GM12801 (cell line): Measurements from ENCODE around the gene DUSP23.

Source experiments
- TF ChIP-seq, protein P1 (sequence below): IDR thresholded peaks from one replicate; pipeline ENCODE4 v1.5.1; 2011; ENCODE audit warnings: control low read depth; ENCODE audit not compliant: insufficient read length; ENCODE audit errors: extremely low read depth

DUSP23 gene

DNA sequence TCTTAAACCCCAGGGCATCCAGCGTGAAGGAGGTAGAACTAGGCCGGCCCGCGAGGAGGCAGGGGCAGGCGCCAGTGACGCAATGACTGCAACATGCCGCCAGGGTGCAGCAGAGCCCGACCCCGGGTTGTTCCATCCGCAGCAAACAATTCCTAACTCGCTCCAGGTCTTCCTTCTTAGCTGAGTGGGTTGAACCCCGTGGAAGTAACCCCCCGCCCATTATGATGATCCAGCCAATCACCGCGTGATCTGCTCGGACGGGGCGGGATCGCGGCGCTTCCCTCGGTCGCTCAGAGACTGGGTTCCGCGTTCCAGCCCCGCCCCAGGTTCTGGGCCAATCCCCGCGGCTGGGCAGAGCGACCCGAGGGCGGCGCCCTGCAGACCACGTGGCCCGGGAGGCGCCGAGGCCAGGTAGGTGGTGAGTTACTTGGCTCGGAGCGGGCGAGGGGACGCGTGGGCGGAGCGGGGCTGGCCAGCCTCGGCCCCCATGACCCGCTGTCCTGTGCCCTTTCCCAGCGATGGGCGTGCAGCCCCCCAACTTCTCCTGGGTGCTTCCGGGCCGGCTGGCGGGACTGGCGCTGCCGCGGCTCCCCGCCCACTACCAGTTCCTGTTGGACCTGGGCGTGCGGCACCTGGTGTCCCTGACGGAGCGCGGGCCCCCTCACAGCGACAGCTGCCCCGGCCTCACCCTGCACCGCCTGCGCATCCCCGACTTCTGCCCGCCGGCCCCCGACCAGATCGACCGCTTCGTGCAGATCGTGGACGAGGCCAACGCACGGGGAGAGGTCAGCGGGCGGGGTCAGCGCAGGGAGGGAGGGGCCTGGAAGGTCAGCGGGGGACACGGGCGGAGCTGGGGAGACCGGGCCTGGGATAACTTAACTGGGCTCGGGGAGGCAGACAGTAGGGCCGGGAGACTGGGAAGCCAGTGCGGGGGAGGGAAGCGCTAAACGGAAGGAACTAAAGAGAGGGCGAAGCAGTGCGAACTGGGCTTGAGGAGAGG, at the start of gene DUSP23:
DUSP23 (plus strand) TSS at position 380 of the 1,000 bp plus-strand sequence; CDS start at position 519, 139 bp downstream.
- TF ChIP-seq, protein P1, sequence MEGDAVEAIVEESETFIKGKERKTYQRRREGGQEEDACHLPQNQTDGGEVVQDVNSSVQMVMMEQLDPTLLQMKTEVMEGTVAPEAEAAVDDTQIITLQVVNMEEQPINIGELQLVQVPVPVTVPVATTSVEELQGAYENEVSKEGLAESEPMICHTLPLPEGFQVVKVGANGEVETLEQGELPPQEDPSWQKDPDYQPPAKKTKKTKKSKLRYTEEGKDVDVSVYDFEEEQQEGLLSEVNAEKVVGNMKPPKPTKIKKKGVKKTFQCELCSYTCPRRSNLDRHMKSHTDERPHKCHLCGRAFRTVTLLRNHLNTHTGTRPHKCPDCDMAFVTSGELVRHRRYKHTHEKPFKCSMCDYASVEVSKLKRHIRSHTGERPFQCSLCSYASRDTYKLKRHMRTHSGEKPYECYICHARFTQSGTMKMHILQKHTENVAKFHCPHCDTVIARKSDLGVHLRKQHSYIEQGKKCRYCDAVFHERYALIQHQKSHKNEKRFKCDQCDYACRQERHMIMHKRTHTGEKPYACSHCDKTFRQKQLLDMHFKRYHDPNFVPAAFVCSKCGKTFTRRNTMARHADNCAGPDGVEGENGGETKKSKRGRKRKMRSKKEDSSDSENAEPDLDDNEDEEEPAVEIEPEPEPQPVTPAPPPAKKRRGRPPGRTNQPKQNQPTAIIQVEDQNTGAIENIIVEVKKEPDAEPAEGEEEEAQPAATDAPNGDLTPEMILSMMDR: no peak

DNA sequence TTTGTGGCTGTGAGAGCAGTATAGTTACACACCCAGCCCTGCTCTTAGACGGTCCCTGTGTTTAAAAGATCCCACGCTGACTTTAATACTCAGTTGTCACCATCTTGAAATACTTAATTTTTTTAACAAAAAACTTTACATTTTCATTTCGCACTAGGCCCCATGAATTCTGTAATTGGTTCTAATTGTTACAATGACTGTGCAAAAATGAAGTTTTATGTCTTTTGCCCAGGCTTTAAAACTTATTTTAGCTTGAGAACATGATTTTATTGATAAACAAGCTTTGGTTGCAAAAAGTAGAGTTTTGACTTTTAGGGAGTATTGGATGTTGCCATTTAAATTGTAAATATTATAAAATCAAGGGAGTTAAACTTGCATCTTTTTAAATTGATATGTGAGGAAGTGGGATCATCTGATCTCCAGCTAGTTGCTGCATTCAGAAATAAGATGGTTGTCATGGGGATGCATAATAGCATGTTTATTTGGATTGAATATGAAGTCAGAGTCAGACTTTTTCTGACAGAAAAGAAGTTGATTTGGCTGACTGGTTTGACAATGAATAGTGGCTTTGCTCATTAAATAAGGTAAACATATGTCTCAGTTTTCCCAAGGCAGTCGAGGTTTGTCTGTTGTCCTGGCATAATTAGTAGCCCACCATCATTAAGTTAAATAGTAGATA, 43.4 kb upstream of the DUSP23 start:
- TF ChIP-seq, protein P1: no peak

DNA sequence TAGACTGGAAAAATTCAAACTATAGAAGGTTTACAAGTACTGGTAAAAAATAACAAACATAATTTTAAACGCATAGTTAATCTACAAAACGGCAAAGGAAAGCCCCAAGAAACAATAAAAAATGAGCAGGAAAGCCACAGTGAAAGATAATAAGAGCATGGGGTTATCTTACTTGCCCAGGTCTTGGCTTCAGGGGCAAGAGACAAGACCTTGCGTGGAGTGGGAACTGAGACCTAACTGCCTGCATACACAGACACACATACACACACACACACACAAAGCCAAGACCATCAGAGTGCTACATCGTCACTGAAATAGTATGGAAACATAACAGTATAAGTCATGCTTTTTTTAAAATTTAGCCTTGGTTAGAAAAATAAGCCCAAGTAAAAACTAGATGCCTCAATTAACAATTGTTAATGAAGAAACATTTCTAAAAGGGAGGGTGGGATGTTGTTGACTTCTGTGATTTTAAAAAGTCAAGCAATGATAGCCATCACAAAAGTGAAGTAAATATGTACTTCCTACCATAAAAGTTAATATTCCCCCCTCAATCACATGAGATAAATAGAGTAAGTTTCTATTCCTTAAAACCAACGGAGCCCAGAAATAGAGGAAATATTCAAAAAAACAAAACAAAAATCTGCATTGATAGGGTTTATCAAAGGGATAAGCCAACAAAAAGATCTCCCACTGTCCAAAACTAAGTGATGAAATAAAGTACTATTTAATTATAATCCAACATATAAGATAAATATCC, 36.9 kb upstream of the DUSP23 start:
- TF ChIP-seq, protein P1: no peak

DNA sequence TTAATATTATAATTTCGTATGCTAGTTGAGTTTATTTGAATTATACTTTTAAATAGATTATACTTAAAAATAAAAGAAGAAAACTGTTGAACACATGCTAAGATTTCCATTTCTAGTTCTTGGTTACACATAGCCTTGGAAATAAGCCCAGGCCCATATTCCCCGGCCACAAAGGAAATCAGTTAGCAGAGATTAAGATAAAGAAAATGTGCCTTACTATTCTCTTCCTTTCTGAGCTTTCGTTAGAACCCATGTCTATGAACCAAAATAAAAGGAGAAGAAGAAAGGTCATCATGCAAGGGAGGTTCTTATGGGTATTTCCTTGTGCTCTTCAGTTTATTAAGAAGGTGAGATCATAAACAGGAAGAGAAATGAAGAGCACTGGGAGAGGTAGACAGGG, 34.1 kb upstream of the DUSP23 start:
- TF ChIP-seq, protein P1: no peak

DNA sequence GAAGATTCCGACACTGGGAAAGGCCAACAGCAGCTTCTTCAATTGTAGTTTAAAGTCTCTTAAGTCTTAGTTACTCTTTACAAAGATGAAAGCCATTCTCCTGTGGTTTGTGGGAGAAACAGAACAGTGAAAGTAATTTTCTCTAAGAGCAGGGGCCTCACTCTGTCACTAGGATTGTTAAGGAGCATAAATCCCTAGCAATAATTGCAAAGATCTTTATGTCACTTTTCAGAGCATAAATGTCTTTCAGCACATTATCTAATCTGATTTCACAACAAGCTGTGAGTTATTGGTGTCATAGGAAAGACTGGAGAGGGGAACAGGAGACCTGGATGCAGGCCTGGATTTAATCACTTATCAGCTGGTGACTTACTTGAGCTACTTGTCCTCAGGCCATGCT, 32.4 kb upstream of the DUSP23 start:
- TF ChIP-seq, protein P1: no peak

DNA sequence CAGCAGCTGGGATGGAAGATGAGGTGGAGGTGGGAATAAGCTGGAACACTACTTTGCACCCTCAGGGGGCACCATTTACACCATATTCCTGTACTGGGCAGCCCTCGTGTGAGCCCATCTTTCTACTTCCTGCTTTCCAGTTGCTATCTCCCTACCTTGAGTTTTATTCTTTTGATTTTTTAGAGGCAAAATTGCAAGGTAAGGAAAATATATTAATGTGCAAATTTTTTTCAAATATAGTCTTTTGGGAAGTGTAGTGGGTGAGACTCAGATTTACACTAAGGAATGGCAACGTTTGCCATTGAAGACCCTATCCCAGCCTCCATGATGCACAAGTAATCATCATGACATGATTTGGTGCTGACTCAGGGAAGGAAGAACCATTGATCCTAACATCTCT, 31.1 kb upstream of the DUSP23 start:
- TF ChIP-seq, protein P1: no peak

DNA sequence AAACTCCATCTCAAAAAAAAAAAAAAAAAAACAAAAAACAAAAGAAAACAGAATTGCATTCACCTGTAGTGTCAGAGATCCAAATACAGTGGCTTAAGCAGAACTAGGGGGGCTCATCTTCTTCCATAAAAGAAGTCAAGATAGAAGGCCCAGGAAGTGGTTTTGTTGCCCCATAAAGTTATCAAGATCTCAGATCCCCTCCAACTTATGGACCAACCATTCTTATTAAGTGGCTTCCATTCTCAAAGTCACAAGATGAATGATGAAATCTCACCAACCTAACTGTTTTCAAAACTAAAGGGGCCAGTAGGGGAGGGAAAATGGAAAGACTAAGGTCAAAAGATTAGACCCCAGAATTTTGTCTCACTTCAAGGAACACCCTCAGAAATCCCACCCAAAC, 30.1 kb upstream of the DUSP23 start:
- TF ChIP-seq, protein P1: no peak
